ENCODE data around the gene PPP5C. TPM values are rescaled to one million over a fixed set of nuclear protein-coding genes. Genes with fewer than 3 reads are reported as not detected.
A peak's percentile ranks its signal among the peaks of the same experiment; 100 is the strongest.

Gene PPP5C
- total and polyA plus RNA-seq, 2 of the 8 experiments (the other 6 are each of a cell fraction or from before 2014, with no cell fraction given), result 112 to 156 TPM

- H4K8ac ChIP-seq (ENCODE audit: extremely low read depth, insufficient read depth, low read length), result no peak overlapping the region
- H3K79me2 ChIP-seq (ENCODE audit: control insufficient read depth in 1 of 2, insufficient read depth in 2 of 2, low read length in 2 of 2), result peaks cover 8 to 54% of the 10 kb centered on the region in 2 experiments; a peak in 3 of 4 replicates
- ChIA-PET POLR2A (ENCODE audit: partially characterized antibody) (interaction anchor here (0.6 to 2.8 kb wide), 6 partner anchors 8 to 307 kb away, joined by 3 to 8 read pairs (median 3); no protein-coding TSS in a partner anchor), CTCF (ENCODE audit: partially characterized antibody) (interaction anchor here (0.8 to 2.1 kb wide), 5 partner anchors 18 to 71 kb away, joined by 3 to 6 read pairs (median 4); no protein-coding TSS in a partner anchor)
- H2BK120ac ChIP-seq (replicated peaks; ENCODE audit: low read depth, low read length), result no peak overlapping the region
- peak overlapping the region; percentile 5 to 18; a peak in 1 of 4 replicates for H3K4me2 ChIP-seq (ENCODE audit: insufficient read depth in 1 of 2, low read depth in 2 of 2, low read length in 2 of 2)
- 0 out of 2 replicates have a peak overlapping the region, but pooled peaks have one; percentile 53 for H2AK5ac ChIP-seq (ENCODE audit: low read depth, low read length)
- FAIRE-seq (no peak), DNase-seq (ENCODE audit: low read depth in 1 of 2, low spot score in 2 of 2) (no peak)
- peaks cover 0 to 2% of the 10 kb centered on the region in 2 experiments; a peak in 1 of 4 replicates for H3K9me3 ChIP-seq (ENCODE audit: insufficient read depth in 2 of 2, low read depth in 1 of 2, low read length in 1 of 2)
- H3K18ac ChIP-seq (ENCODE audit: extremely low read depth, low read length), result no peak overlapping the region
- 74% methylated on average over 8 of the region's 8 CpGs; no CpG with 5 or more reads in 1 of the 2 experiments for WGBS, 2 experiments (ENCODE audit: extremely low coverage in 1 of 2, insufficient coverage in 1 of 2, insufficient read length in 1 of 2, insufficient replicate concordance in 2 of 2, low coverage in 1 of 2, low lambda C conversion rate in 2 of 2, missing lambda C conversion rate in 1 of 2)
- H3K56ac ChIP-seq (replicated peaks; ENCODE audit: insufficient read length, low read depth, low read length), result no peak overlapping the region
- H2BK20ac ChIP-seq (ENCODE audit: low read length), result no peak overlapping the region
- H3K23ac ChIP-seq (ENCODE audit: insufficient read length), result no peak overlapping the region
- peaks cover 3 to 16% (median 5%) of the 10 kb centered on the region in 4 experiments for H3K4me1 ChIP-seq (replicated peaks in 1 of 4; ENCODE audit: control insufficient read depth in 3 of 4, insufficient read depth in 4 of 4, low read length in 3 of 4)
- H4K5ac ChIP-seq (ENCODE audit: insufficient read length, low read depth, low read length), result no peak overlapping the region
- no peak overlapping the region for H4K91ac ChIP-seq (replicated peaks; ENCODE audit: insufficient read length, low read length)
- no peak overlapping the region for H3K4ac ChIP-seq (replicated peaks; ENCODE audit: insufficient read length, low read depth, low read length)
- H3K23me2 ChIP-seq (ENCODE audit: low read depth, low read length), result peaks cover 2% of the 10 kb centered on the region; the same call in 1 of the 2 replicates
- no peaks in the 10 kb centered on the region for H3K27me3 ChIP-seq (replicated peaks in 1 of 4; ENCODE audit: control insufficient read depth in 3 of 4, extremely low read depth in 1 of 4, insufficient read depth in 3 of 4, low read length in 3 of 4)
- no peak overlapping the region; a peak in 1 of 7 replicates for H3K9ac ChIP-seq (replicated peaks in 1 of 4; ENCODE audit: extremely low read depth in 1 of 4, low read depth in 3 of 4, low read length in 3 of 4)
- no peak overlapping the region for H2BK15ac ChIP-seq (ENCODE audit: low read length)
- H4K20me1 ChIP-seq (replicated peaks in 1 of 2; ENCODE audit: control insufficient read depth in 1 of 2, insufficient read depth in 2 of 2, low read length in 2 of 2), result peaks cover 11 to 25% of the 10 kb centered on the region in 2 experiments
- H3K14ac ChIP-seq (ENCODE audit: insufficient read length), result no peak overlapping the region
- H2BK12ac ChIP-seq (ENCODE audit: low read depth, low read length), result no peak overlapping the region
- H3K4me3 ChIP-seq (ENCODE audit: extremely low read depth in 1 of 4, insufficient read depth in 2 of 4, low read depth in 3 of 4, low read length in 4 of 4), result no peak overlapping the region
- TF ChIP-seq TAF1 (IDR thresholded peaks at IDR 0.05; ENCODE audit: low read depth, low read length) (no peak), KDM4A (IDR thresholded peaks at IDR 0.05; ENCODE audit: low read depth, low read length, severe bottlenecking) (no peak), SP2 (IDR thresholded peaks at IDR 0.05; ENCODE audit: low read length) (no peak), SAP30 (IDR thresholded peaks at IDR 0.05; ENCODE audit: insufficient read depth, insufficient replicate concordance, low read length) (no peak)
- H3K36me3 ChIP-seq (ENCODE audit: control insufficient read depth in 2 of 4, insufficient read depth in 4 of 4, low read length in 3 of 4), result peaks cover 16 to 24% (median 21%) of the 10 kb centered on the region in 4 experiments; a peak in 7 of 8 replicates
- no peak overlapping the region for H3K27ac ChIP-seq (ENCODE audit: low read depth, low read length)
- H2BK5ac ChIP-seq (ENCODE audit: low read depth, low read length), result 0 out of 2 replicates have a peak overlapping the region, but pooled peaks have one; percentile 13
- no peak overlapping the region for H2AFZ ChIP-seq (ENCODE audit: low read length)
- H3K79me1 ChIP-seq (ENCODE audit: low read depth, low read length), result peaks cover 21% of the 10 kb centered on the region
Observed at GRCh38 chr19:46350758-46351159, 3.9 kb downstream of the PPP5C start.

All from H1 (cell line).